DMS53 (cell line): ENCODE results near the gene MEGF10.

ENCODE experiments used
- DNase-seq: peaks from one replicate; lab custom pipeline; 2025; lab: John Stamatoyannopoulos, UW

Gene MEGF10

DNA sequence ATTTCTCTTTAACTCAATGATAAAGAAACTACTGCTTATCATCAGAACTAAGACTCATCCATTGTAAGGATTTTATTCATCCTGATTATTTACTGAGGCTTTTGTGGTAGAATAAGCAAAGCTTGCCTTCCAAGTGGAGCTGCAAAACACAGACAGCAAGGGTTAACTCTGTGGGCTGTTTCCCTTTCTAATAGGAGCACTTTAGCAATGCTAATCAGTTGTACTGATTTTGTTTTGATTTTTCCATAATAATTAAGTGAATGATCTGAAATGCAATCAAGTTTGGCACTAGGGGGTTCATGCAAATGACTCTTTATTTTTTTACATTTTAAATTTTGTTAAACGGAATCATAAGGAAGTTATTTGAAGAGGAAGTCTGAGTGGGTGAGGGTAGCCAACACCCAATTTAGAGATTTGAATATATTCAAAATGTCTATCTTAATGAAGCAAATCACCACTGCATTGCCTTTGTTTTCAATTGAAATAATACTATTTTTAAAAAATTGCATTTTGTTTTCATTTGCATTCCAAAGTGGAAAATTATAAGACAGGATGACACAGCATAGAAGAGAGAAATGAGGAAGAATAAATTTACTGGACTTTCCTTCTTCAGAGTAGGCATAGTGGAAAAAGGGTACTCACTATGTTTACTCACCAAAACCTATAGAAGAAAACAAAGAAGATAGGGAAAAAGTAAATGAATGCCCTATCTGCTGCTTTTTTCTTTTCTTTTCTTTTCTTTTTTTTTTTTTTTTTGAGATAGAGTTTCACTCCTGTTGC lies 36.6 kb downstream of the MEGF10 start:
- no peak for DNase-seq

DNA sequence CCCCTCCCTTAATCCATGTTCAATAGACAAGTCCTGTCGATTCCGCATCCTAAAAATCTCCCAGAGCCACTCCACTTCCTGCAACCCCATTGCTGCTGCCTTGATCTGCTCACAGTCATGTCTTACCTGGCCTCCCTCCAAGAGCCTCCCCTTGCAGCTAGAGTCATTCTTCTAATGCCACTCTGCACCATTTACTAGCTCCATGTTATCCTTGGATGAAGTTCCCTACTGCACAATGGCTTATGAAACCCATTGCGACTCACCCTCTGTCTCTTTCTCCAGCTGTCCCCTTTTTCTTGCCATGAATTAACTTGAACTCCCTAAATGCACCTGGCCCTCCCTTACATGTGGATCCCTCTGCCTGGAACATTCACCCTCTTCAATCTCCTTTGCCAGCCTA lies 39.5 kb downstream of the MEGF10 start:
- no peak for DNase-seq

DNA sequence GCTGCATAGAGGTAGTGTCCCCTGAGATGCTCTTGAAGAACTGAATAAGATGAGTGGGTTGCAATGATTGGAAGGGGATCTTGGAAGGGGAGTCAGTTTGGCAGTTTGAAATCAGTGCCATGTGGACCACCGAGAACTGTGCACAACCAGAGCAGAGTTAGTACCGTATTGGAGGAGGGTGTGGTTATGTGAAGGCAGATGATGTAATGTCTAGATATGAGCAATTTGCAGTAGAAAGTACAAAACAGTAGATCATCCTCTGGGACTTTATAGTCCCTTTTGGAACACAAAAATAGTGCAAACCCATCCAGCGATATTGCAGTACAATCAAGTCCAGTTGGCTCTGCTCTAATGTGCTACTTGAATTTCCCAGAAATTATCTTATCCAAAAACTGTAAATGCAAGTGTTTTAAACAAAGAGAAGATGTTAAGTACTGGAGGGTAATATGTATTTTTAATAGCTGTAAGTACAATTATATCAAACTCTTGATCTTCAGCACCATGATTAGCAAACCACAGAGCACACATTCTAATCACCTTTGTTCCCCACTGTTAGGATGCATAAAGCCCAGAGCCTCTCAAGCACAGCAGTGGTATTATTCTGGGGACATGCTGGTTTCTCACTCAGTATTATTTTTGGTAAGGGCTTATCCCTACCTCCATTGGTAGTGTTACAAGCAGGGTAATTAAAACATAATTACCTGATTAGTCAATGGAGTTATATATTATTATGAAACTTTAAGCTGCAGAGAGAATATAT lies 41.5 kb downstream of the MEGF10 start:
- no peak for DNase-seq

DNA sequence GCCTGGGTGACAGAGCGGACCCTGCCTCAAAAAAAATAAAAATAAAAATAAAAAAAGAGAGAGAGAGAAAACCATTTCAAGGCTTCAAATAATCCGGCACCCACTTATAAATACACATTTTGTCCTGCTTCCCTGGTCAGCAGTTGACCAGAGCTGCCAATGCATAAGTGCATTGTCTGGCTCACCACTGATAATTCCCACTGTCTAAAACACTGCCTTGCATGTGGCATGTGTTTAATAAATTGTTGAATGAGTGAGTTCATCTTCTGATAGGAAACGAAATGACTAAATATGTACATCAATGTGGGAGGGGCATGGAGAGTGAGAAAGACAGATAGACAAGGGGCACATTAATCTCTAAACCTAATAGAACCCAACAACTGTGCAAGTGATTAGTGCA lies 42.9 kb downstream of the MEGF10 start:
- DNase-seq: no peak

DNA sequence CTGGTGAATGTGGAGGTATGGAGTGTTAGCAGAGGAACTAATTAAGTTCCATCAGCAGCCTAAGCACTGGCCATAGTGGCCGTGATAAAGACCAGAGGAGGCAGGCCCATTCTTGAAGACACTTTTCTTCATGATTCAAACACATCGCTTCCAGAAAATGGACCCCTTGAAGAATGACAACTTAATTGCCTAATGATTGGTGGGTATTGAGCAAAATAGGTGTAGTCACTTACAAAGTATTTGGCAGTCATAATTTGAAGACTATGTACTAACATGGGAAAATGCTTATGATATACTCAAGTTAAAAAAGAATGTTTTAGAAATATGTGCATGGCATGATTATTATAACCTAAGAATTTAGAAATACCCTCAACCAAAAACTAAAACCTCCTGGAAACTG lies 44.8 kb downstream of the MEGF10 start:
- DNase-seq: no peak

- DNase-seq: no peak
Measured at GRCh38 chr5:127337876-127338275, 47.3 kb downstream of the MEGF10 start.

- no peak for DNase-seq
Measured at GRCh38 chr5:127338501-127338900, 47.9 kb downstream of the MEGF10 start.

DNA sequence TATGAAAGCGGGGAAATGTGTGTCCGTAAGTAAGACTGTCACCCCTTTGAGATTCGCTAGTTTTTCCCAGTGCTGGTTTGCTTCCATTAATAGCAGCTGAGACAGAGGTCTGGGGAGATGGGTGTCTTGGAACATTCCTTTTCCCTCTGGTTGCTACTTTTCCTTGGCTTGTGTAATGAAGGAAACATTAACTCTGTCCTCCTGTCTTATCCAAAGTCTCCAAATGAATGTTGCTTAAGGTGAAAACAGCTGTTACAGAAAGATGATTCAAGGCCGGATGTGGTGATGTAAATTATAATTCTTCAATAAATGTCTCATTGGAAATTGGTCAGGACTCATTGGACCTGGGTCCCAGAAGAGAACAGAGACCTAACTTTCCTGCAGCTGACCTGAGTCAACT lies 50.0 kb downstream of the MEGF10 start:
- DNase-seq: no peak

- no peak for DNase-seq
Measured at GRCh38 chr5:127342364-127342763, 51.8 kb downstream of the MEGF10 start.

GRCh38 chr5:127343313-127343712 lies 52.7 kb downstream of the MEGF10 start:
- no peak for DNase-seq

DNA sequence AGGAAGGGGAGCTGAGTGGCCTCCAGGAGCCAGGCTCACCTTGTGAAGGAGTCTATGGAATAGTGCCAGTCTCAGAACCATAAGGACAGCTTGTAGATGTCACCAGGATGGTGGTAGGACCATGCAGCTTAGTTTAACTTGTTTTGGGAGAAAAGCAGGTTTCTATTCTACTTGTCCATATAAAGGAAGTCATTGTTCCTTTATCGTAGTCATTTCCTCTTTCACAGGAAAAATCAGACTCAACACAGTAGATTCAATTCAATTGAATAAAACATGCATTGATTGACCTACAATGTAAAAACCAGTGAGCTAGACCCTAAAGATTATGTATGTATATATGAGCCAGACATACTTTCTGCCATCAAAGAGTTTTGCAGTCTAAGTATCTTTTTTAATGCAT lies 53.3 kb downstream of the MEGF10 start:
- DNase-seq: no peak

GRCh38 chr5:127344931-127345330 lies 54.3 kb downstream of the MEGF10 start:
- DNase-seq: no peak

GRCh38 chr5:127351418-127351817 lies 60.8 kb downstream of the MEGF10 start:
- no peak for DNase-seq

- no peak for DNase-seq
Measured at GRCh38 chr5:127352068-127352467, 61.5 kb downstream of the MEGF10 start.

- no peak for DNase-seq
Measured at GRCh38 chr5:127353327-127353726, 62.7 kb downstream of the MEGF10 start.

GRCh38 chr5:127353796-127354195 lies 63.2 kb downstream of the MEGF10 start:
- DNase-seq: no peak

DNA sequence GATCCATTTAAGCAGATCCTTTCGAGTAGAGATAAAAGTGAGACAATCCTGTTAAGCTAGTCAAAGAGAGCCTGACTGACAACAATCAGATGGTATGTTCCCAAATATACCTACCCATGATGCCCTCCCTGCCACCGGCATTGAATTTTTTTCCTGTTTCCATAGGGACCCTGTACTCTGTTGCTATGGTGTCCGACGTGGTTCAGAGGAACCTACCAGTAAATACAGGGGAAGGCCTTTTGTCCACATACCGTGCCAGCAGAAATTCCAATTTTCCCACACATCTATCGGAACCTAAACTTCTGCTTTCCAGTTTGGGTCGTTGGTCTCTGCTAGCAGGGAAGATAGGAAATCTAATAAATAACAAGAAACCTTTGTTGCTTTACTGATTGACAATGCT lies 64.7 kb downstream of the MEGF10 start:
- no peak for DNase-seq

DNA sequence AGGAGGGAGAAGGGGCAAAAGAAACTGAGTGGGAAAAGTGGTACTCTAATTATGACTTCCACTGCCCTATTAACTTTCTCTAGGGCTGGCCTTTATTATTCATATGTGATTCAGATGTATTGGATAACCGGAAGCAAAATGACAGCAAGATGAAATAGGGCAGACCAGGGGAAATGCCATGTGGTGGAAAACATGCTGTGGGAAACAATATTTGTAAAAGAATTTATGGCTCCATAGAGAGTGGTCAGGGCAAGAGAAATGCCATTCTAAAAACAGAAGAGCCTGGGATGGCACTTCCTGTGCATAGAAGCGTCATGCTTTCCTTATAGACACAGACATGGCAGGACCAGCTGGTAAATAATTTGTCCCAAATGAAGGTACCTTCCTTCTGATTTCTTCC lies 67.7 kb downstream of the MEGF10 start:
- DNase-seq: no peak

- DNase-seq: no peak
Measured at GRCh38 chr5:127358740-127359139, 68.1 kb downstream of the MEGF10 start.

GRCh38 chr5:127359502-127359901 lies 68.9 kb downstream of the MEGF10 start:
- no peak for DNase-seq

- DNase-seq: no peak
Measured at GRCh38 chr5:127363403-127363802, 72.8 kb downstream of the MEGF10 start.

DNA sequence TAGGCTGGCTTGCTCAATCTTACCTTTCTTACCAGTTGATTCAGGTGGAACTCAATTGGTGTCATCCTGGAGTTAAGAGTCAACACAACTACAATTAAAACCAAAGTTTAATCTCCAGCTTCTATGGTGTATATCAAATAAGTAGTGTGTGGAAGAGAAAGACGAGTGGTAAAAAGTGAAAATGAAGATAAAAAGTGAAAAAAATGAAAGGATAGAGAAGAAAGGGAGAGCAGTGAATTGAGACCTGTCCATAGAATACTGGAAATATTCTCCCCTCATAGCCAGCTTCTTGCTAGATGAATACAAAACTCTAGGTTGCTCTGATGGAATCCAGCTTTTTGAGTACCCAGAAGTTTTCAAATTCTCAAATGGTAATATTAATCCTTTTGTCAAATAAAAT lies 76.4 kb downstream of the MEGF10 start:
- DNase-seq: no peak

GRCh38 chr5:127367946-127368465 lies 77.4 kb downstream of the MEGF10 start:
- DNase-seq: no peak
